HG03354 (cell line): Measurements from ENCODE around the gene APOO.
A peak's percentile ranks its signal among the peaks of the same experiment; 100 is the strongest.
"Not testable (repeated sequence)": the region's sequence is repeated elsewhere in the genome, so short reads cannot be mapped to it uniquely, and the experiment has no call there.

Experiments
- ATAC-seq: cut with Tn5 transposase; IDR thresholded peaks from one replicate; pipeline ENCODE4 v1.9.1; 2021; ENCODE audit warnings: mild to moderate bottlenecking; ENCODE audit not compliant: unreplicated experiment, poor library complexity, severe bottlenecking

APOO gene

GRCh38 chrX:23864742-23865326, 42.9 kb downstream of the APOO start:
- ATAC-seq: no peak

- not testable (repeated sequence) for ATAC-seq
Measured at GRCh38 chrX:23861952-23862351, 45.8 kb downstream of the APOO start.

GRCh38 chrX:23861215-23861896, 46.4 kb downstream of the APOO start:
- ATAC-seq: peak; percentile 67

- ATAC-seq: not testable (repeated sequence)
Measured at GRCh38 chrX:23859238-23859637, 48.5 kb downstream of the APOO start.

- no peak for ATAC-seq
Measured at GRCh38 chrX:23857935-23858334, 49.8 kb downstream of the APOO start.

- ATAC-seq: no peak
Measured at GRCh38 chrX:23857363-23857762, 50.4 kb downstream of the APOO start.

GRCh38 chrX:23855569-23855968, 52.2 kb downstream of the APOO start:
- no peak for ATAC-seq

GRCh38 chrX:23854945-23855344, 52.8 kb downstream of the APOO start:
- ATAC-seq: no peak

GRCh38 chrX:23854122-23854521, 53.6 kb downstream of the APOO start:
- ATAC-seq: no peak

GRCh38 chrX:23851544-23851943, 56.2 kb downstream of the APOO start:
- ATAC-seq: no peak

GRCh38 chrX:23849241-23849640, 58.5 kb downstream of the APOO start:
- no peak for ATAC-seq

GRCh38 chrX:23845351-23845817, 62.4 kb downstream of the APOO start:
- no peak for ATAC-seq

GRCh38 chrX:23844502-23845138, 63.1 kb downstream of the APOO start:
- no peak for ATAC-seq

GRCh38 chrX:23841847-23842522, 65.8 kb downstream of the APOO start:
- ATAC-seq: no peak

- ATAC-seq: no peak
Measured at GRCh38 chrX:23840674-23841073, 67.1 kb downstream of the APOO start.

- no peak for ATAC-seq
Measured at GRCh38 chrX:23838953-23839352, 68.8 kb downstream of the APOO start.

GRCh38 chrX:23832721-23833120, 75.0 kb downstream of the APOO start:
- ATAC-seq: no peak

GRCh38 chrX:23828881-23829280, 78.9 kb downstream of the APOO start:
- no peak for ATAC-seq

- no peak for ATAC-seq
Measured at GRCh38 chrX:23826653-23827052, 81.1 kb downstream of the APOO start.

GRCh38 chrX:23826216-23826615, 81.5 kb downstream of the APOO start:
- ATAC-seq: no peak

- no peak for ATAC-seq
Measured at GRCh38 chrX:23825675-23826074, 82.1 kb downstream of the APOO start.
